Cortex of kidney (tissue), 1 donor: ENCODE results near the gene TUBGCP2.

Experiments used
- DNase-seq: peaks from one replicate; lab custom pipeline; 2025; lab: John Stamatoyannopoulos, UW

TUBGCP2 gene, protein sequence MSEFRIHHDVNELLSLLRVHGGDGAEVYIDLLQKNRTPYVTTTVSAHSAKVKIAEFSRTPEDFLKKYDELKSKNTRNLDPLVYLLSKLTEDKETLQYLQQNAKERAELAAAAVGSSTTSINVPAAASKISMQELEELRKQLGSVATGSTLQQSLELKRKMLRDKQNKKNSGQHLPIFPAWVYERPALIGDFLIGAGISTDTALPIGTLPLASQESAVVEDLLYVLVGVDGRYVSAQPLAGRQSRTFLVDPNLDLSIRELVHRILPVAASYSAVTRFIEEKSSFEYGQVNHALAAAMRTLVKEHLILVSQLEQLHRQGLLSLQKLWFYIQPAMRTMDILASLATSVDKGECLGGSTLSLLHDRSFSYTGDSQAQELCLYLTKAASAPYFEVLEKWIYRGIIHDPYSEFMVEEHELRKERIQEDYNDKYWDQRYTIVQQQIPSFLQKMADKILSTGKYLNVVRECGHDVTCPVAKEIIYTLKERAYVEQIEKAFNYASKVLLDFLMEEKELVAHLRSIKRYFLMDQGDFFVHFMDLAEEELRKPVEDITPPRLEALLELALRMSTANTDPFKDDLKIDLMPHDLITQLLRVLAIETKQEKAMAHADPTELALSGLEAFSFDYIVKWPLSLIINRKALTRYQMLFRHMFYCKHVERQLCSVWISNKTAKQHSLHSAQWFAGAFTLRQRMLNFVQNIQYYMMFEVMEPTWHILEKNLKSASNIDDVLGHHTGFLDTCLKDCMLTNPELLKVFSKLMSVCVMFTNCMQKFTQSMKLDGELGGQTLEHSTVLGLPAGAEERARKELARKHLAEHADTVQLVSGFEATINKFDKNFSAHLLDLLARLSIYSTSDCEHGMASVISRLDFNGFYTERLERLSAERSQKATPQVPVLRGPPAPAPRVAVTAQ

DNA sequence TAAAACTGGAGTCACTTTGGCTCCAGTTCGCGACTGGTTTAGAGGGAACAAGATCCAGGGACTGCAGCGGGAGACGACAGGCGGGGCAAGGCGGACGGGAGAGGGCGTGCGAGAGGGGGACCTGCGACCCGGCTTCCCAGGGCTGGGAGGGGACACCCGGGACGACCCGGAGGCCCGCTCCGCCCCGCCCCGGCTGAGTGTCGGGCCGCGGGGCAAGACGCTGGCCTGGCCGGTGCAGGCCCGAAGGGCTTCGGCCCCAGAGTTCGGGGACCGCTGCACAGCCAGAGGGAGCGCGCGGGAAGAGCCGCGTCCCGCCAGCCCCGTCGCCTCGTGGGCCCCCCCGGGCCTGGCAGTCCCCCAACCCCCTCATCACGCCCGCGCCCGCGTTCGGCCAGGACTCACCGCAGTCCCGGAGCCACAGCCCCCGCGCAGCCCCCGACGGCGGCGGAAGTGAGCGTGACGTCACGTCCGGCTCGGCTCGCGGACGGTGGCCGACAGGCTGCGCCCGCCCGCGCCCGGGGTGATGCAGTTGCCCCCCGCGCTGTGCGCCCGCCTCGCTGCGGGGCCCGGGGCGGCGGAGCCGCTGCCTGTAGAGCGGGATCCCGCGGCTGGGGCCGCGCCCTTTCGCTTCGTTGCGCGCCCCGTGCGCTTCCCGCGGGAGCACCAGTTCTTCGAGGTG lies at the start of gene TUBGCP2, which contains the start of gene ZNF511:
Gene TUBGCP2, minus strand, starts transcription at position 452 of the 679 bp plus-strand sequence. CDS start 5,931 bp downstream, outside the sequence.
Gene ZNF511, plus strand, starts transcription at position 494 of the 679 bp plus-strand sequence. Its CDS starts 30 bp downstream, at position 524.
- DNase-seq: no peak

DNA sequence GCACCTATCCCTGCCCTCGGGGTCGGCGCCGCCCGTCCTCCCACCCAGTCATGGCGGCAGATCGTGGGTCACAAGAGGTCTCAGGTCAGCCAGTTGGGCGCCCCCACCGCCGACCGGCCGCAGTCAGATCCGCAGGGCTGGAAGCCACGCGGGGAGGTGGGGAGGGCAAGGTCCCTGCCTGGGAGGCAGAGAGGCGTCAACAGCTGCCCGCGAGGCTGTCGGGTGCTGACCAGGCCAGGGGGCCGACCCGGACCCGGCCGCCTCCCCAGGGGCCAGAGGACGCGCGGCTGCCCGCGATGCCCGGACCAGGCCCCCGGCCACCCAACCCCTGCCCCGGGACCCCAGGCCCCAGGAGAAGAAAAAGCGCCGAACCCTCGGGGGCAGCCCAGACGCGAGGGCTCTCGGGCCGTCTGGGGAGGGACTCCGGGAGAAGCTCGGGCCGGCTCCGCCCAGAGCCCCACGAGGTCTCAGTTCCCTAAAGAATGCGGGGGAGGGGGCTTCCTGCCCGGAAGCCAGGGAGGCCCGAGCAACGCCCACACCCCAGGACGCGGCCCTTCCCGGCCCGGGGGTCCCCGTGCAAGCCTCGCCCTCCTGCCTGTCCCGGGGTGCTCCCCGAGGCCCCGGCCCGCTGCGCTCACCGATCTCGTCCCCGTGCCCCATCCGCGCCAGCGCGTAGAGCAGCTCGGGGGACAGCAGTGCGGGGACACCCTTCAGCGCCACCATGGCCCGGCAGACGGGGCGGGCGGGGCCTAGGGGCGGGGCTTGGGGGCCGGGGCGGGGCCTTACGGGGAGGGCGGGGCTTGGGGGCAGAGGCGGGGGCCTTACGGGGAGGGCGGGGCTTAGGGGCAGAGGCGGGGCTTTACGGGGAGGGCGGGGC lies 48.9 kb upstream of the TUBGCP2 start, which contains the start of gene FUOM:
Gene FUOM, minus strand, starts transcription at position 735 of the 877 bp plus-strand sequence. Its CDS starts 12 bp downstream, at position 723.
- DNase-seq: no peak

DNA sequence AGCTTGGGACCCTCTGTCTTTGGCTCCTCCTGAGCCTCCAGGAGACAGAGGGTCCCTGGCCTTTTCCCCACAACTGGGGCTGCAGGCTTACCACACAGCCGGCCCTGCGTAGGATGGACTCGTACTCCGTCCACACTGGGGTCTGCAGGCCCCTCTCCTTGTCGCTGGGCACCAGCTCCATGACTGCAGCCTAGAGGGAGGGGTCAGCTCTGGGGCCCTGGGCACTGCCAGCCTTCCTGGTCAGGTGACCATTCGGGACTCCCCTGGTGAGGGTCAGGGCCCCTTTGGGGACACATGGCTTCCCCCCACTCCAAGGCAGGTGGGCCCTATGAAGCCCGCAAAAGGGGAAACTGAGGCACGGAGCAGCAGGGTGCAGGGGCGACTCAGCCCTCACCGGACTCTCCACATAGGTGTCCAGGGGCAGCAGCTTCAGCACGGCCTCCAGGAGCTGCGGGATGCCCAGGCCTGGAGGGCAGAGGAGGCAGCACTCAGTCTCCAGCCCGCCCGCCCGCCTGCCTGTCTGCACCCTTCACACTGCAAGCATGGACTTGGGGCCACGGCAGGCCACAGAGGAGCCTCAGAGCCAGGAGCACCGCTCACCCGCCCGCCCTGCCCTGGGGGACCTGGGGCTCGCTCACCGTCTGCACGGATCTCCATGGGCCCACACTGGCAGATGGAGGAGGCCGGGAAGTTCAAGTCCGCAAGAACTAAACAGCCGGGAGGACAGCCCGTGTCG lies 48.0 kb upstream of the TUBGCP2 start:
- DNase-seq: no peak

DNA sequence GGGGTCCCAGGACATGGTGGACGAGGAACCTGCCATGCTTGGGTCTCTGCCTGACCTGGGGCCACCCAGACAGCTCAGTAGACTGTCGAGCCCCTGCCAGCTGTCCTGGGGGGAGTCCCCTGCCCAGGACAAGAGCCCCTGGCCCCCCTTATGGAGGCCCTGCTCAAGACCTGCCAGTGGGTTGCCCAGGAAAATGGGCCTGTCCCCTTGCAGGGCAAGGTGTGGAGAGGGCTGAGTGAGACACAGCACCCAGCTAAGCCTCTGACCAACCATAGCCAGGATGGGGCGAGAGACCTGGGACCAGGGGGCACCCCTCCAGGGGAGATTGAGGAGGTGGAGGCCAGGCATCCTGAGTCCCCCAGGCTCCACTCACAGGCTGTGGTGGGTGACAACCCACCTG lies 47.3 kb upstream of the TUBGCP2 start:
- no peak for DNase-seq

DNA sequence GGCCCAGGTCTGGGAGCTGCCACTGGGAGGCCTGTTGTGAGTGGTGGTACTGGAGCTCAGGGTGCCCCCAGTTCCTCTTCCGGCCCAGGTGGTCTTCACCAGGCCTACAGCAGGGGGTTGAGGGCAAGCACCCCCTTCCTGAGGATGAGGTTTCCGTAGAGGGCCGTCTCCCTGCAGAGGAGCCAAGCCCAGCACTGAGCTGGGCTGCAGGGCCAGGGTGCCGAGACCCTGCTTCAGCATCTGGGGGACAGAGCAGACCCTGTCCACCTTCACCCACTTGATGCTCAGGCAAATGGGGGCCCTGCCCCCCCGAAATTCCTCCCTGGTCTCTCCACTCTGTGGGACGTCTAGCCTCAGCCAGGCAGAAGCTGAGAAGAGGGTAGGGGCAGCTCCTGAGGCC lies 46.6 kb upstream of the TUBGCP2 start:
- DNase-seq: no peak

DNA sequence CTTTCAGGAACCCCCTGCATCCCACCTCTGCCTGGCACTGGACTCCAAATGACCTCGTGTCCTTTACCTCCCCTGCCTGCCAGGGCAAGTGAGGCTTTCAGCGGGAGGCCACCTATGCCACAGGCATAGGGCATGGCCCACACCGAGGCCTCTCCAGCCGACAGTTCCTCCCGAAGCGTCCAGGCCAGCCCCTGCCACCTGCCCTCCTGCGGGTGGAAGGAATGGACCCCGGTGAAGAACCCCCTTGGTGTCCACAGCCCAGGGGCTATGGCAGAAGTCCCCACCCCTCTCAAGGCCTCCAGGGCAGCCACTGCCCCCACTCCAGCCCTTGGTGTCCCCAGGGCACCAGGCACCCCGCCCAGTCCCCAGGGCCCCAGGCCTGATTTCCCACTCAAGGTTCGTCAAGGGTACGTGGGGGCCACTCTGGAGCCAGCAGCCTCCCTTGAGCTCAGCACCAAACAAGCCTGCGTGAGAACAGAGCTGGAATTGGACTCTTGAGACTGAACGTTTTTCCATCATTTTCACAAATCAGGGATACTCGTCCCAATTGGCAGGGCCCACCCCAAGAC lies 46.1 kb upstream of the TUBGCP2 start:
- no peak for DNase-seq

DNA sequence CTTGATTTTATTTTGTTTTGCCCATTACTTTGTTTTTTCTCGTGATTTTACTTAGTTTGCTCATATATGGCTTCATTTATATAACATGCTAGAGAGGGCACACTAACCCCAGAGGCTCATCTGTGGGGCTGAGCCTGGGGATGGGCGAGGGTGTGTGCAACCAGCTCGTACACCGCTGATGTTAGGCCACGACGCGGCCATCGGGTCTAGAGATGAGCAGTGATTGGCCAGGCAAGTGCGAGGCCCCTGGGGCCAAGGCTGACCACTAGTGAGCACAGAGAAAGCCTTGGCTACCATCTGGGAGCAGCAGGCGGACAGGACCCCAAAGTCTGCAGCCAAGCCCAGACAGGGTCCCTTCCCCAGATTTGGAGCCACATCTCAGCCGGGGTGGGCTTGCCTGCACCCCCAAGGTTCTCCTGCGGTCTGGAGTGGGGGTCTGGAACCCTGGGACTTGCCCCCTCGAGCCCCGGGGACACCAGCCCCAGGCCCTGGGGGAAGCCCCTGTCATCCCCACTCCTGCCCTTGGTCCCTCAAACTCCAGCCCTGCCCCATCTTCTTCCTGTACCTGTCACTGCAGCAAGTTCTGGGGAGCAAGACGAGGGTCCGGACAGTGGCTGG lies 45.4 kb upstream of the TUBGCP2 start:
- no peak for DNase-seq

DNA sequence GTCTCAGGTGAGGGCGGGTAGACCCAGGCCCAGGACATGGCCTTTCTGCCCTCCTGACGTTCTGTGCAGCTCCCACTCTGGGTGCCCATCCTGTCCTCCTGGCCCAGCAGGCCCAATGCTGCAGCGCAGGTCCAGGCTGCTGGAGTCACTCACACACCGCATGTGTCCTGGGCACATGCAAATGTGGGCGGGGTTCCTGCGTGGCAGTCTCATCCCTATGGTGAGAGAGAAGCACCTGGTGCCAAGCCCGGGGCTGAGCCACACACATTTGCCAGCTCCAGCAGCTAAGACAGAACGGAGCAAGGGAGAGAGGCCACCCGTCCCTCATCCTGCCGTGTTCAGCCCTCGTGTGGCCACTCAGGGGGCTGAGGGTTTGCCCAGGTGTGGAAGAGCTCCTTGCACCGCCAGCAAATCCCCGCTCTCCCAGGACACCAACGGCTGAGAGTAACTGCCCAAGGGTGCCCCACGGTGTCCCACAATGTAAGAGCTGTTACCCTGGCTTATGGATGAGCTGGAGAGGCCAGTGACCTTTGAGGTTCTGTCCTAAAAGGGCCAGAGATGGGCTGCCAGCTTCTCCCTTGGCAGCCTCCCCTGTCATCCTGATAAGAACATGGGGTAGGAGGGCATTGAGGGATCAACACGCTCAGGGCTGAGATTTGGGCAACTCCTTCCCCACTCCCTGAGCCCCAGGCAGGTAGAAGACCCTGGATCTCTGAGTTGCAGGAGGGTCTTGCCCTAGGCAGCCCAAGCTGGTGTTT lies 44.7 kb upstream of the TUBGCP2 start:
- DNase-seq: no peak

DNA sequence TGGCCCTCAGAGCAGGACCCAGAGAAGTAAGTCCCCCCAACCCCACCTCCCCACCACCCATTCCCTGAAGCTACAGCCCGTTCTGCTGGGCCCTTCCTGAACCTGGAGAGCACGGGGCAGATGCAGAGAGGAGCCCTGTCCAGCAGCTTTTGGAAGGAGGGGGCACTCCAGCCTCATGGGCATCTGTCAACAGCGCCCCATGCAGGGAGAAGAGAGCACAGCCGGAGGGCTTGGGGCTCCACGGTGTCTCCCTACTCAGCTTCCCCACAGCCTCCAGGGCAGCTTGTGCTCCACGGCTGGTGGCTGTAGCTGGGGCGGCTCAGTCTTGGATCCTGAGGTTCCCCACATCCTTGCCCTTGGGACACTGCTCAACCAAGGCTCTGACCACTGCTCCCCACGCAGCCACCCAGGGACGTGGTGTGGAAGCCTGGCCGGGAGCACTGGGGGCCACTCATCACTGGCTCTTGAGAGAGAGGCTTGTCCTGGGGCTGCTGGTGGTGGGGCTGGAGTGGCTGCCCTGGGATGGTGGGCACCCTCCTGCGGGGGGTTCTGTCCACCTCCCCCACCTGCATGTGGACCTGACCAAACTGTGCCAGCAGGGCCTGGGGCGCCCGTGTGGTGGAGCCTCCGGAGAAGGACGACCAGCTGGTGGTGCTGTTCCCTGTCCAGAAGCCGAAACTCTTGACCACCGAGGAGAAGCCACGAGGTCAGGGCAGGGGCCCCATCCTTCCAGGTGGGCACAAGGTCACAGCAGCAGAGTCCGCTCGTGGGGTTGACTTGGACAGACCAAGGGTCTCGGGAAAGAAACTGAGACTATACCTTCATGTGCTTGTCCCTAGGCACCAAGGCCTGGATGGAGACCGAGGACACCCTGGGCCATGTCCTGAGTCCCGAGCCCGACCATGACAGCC lies 43.0 kb upstream of the TUBGCP2 start:
- DNase-seq: no peak

DNA sequence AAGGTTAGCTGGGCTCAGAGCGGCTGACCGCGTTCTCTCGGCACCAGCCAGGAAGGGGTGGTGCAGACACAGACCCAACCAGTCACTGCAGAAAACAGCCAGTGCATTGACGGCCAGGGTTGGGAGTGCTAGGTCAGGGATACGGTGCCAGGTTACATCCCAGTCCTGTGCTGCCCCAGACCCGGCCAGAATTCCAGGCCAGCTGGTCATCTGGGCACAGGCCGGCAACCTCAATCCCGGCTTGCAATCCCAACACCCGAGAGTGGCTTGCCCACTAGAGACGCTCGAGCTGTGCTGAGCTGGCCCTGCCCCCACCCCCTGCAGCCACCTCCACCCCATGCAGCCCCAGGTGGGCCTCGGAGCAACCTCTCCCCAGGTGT lies 42.3 kb upstream of the TUBGCP2 start:
- no peak for DNase-seq

DNA sequence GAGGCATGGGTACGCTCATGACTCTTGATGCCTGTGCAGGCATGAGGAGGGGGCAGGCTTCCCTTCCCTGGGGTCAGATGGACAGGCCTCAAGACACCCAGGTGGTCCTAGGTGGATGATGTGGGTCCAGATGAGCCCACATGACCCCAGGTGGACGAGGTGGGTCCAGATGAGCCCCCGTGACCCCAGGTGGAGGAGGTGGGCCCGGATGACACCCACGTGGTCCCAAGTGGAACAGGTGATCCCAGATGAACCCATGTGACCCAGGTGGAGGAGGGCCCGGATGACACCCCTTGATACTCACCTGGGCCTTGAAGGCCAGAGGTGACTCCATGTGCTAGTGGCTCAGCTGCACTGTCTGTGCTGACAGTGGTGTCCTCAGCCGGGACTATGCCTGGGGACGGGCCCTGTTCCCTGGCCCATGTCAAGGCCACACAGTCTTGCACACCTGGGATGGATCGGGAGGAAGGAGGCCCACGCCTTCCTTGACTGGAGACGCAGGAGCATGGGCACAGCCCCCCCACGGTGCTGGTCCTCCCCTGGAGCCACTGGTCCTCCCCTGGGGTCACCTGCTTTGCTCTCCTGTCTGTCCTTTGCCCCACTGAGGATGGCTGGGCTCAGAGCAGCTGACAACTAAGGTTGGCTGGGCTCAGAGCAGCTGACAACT lies 41.7 kb upstream of the TUBGCP2 start:
- DNase-seq: no peak

DNA sequence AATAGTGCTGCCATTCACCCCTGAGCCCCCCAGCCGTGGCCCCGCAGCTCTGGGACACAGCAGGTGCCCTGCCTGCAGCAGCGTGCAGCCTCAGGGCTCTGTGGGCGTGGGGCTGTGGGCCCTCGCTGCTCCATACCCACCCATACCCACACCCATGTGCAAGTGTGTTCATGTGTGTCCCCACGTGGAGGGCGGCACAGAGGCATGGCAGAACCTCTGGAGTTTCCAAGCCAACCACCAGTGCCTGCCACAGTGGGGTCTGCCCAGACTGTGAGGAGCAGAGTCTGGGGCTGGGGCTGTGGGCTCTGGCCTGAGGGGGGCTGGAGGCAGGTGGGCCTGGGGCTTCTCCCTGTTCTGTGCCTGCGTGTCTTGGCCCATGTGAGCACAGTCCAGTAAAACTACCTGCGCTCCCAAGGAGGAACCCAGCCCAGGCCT lies 40.9 kb upstream of the TUBGCP2 start:
- no peak for DNase-seq

DNA sequence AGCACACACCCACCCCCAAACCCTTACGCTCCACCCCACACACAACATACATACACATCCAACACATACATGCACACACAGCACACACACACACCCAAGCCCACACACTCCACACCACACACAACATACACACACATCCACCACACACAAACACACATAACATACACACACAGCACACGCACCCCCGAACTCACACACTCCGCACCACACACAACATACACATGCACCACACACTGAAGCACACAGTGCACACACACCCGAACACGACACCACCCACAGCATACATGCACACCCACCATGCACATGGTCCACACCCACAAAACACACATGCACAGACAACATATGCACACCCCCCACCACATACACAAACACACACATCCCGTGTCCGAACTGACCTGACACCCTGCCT lies 40.5 kb upstream of the TUBGCP2 start:
- DNase-seq: no peak

DNA sequence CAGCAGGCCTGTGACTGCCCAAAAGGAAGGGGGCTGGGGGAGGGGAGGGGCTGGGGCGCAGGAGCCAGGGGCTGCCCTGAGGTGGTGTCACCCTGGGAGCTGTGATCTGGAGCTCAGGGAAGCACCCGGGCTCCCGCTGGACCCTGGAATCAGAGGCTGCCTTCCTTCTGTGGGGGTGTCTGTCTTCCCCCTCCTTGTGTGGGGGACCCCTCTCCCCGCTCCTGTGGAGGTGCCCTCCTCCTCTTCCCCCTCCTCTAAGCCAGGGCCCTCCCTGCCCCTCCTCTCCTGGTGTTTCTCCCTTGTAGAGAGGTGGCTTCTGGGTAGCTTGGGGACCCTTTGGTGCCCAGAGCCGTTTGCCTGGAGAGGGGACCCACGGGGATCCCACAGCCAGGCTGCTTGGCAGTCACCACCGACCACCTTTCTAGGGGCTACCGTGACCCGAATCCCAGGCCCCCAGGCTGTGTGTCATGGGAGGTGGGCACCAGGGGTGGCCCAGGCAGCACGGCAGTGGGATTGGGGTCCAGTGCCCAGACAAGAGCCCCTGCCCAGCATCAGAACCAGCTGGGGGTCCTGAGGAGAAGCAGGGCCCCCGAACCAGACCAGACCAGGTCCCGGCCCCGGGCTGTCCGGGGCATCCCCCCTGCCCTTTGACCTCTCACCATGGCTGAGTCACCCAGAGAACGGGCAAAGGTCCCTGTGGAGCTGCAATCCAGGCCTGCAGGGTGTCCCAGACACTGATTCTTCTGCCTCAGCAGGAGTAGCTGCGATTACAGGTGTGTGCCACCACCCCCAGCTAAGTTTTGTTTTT lies 39.2 kb upstream of the TUBGCP2 start:
- no peak for DNase-seq

DNA sequence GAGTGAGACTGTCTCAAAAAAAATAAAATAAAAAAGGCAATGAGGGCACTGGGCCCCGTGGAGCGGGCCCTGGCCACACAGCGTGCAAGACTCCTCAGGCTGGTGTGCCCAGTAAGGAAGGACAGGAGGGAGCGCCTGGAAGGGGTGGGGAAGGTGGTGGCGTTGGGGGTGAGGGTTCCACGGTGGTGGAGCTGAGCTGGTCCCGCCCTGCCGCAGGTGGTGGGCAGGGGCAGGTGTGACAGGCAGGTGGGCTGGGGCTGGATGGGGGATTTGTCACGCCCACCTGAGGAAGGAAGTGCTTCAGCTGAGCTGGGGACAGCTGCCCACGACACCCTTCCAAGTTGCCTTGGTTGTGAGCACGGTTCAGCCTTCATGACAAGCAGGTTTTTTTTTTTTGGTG lies 37.7 kb upstream of the TUBGCP2 start:
- DNase-seq: no peak

DNA sequence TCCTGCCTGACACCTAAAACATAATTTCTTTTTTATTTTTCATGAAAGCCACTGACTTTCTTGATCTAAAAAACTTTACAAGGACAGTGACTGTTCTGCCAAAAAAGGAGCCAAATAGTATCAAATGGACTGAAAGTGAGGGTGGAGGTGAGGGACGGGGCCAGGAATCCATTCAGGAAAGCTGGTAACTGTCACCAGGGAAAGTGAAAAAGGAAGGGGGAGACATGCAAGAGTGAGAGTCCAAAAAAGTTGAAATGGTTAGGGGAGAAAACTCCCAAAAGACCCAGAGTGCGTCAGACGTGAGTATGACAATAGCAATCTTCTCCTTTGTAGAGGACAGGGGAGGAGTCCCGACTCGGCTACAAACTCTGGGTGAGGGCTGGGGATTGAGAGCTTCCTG lies 35.6 kb upstream of the TUBGCP2 start:
- DNase-seq: no peak
